Stomach (tissue), 4 donors: ENCODE results near the gene MED13L.

Experiments
- CTCF ChIP-seq, 7 experiments: fragments of 450-650 bp in 4 of 7; fragments of 200-600 bp in 3 of 7; sonication (generic) in 3 of 7; IDR thresholded peaks; one replicate each; pipeline ENCODE4 v1.5.1; 2016 to 2019; ENCODE audit warnings: antibody characterized with exemption in 7 of 7, control low read depth in 2 of 7, mild to moderate bottlenecking in 1 of 7
- EP300 ChIP-seq: sonication (generic); formaldehyde crosslinking; IDR thresholded peaks from one replicate; pipeline ENCODE4 v1.6.1; 2017; ENCODE audit warnings: antibody characterized with exemption
- POLR2A ChIP-seq, 4 donors: fragments of 450-650 bp; IDR thresholded peaks; one replicate each; pipeline ENCODE4 v1.6.1; 2016; ENCODE audit warnings: antibody characterized with exemption in 4 of 4, control low read depth in 2 of 4, mild to moderate bottlenecking in 1 of 4, moderate library complexity in 1 of 4

- no peak for TF ChIP-seq CTCF (IDR thresholded peaks at IDR 0.05)
- no peak for TF ChIP-seq POLR2A (IDR thresholded peaks at IDR 0.05)
- no peak for TF ChIP-seq EP300
These were observed 63.5 kb downstream of the MED13L start for GRCh38 chr12:116213885-116214527.
